Measurements from ENCODE around the gene IRF2. TPM values are rescaled to one million over a fixed set of nuclear protein-coding genes. Genes with fewer than 3 reads are reported as not detected.

Gene IRF2
- total RNA-seq, 2 donors from 2014 or later, result 48.1 to 61.7 TPM

- Mint-ChIP-seq H3K27ac (no peak overlapping the region), H3K27me3 (no peaks in the 10 kb centered on the region), H3K9me3 (no peaks in the 10 kb centered on the region), H3K36me3 (ENCODE audit: low read depth) (no peaks in the 10 kb centered on the region), H3K4me3 (no peak overlapping the region), H3K4me1 (peaks cover 4% of the 10 kb centered on the region)
- ATAC-seq (replicated peaks), result no peak
Measured at GRCh38 chr4:184485279-184485678, 10.9 kb upstream of the IRF2 start.

GRCh38 chr4:184481544-184481943, 7.2 kb upstream of the IRF2 start:
- no peak for ATAC-seq (replicated peaks)
- Mint-ChIP-seq H3K27me3 (no peaks in the 10 kb centered on the region), H3K4me3 (no peak overlapping the region), H3K4me1 (peaks cover 26% of the 10 kb centered on the region), H3K36me3 (ENCODE audit: low read depth) (peaks cover 12% of the 10 kb centered on the region), H3K27ac (no peak overlapping the region), H3K9me3 (no peaks in the 10 kb centered on the region)

GRCh38 chr4:184479516-184479950, 5.2 kb upstream of the IRF2 start:
- peaks cover 30% of the 10 kb centered on the region for H3K4me1 Mint-ChIP-seq
- no peaks in the 10 kb centered on the region for H3K9me3 Mint-ChIP-seq
- ATAC-seq (replicated peaks), result no peak
- H3K27me3 Mint-ChIP-seq, result no peaks in the 10 kb centered on the region
- no peak overlapping the region for H3K27ac Mint-ChIP-seq
- H3K36me3 Mint-ChIP-seq (ENCODE audit: low read depth), result peaks cover 32% of the 10 kb centered on the region
- H3K4me3 Mint-ChIP-seq, result no peak overlapping the region

GRCh38 chr4:184477201-184477999, 3.0 kb upstream of the IRF2 start:
- peaks cover 26% of the 10 kb centered on the region for H3K4me1 Mint-ChIP-seq
- H3K4me3 Mint-ChIP-seq, result peak overlapping the region; percentile 96
- H3K36me3 Mint-ChIP-seq (ENCODE audit: low read depth), result peaks cover 44% of the 10 kb centered on the region
- no peaks in the 10 kb centered on the region for H3K27me3 Mint-ChIP-seq
- peak overlapping the region; percentile 98 for H3K27ac Mint-ChIP-seq
- no peaks in the 10 kb centered on the region for H3K9me3 Mint-ChIP-seq
- no peak for ATAC-seq (replicated peaks)

GRCh38 chr4:184476695-184477094, 2.3 kb upstream of the IRF2 start:
- H3K9me3 Mint-ChIP-seq, result no peaks in the 10 kb centered on the region
- H3K36me3 Mint-ChIP-seq (ENCODE audit: low read depth), result peaks cover 51% of the 10 kb centered on the region
- H3K4me3 Mint-ChIP-seq, result peak overlapping the region; percentile 96
- H3K27me3 Mint-ChIP-seq, result no peaks in the 10 kb centered on the region
- peaks cover 32% of the 10 kb centered on the region for H3K4me1 Mint-ChIP-seq
- peak overlapping the region; percentile 98 for H3K27ac Mint-ChIP-seq
- no peak for ATAC-seq (replicated peaks)

- Mint-ChIP-seq H3K27me3 (no peaks in the 10 kb centered on the region), H3K4me3 (peak overlapping the region; percentile 96), H3K4me1 (peaks cover 32% of the 10 kb centered on the region), H3K36me3 (ENCODE audit: low read depth) (peaks cover 51% of the 10 kb centered on the region), H3K27ac (peak overlapping the region; percentile 98), H3K9me3 (no peaks in the 10 kb centered on the region)
- ATAC-seq (replicated peaks), result no peak
Measured at GRCh38 chr4:184475498-184475897, 1.1 kb upstream of the IRF2 start.

GRCh38 chr4:184475096-184475461, 729 bp upstream of the IRF2 start:
- Mint-ChIP-seq H3K36me3 (ENCODE audit: low read depth) (peaks cover 51% of the 10 kb centered on the region), H3K4me1 (peaks cover 32% of the 10 kb centered on the region), H3K27me3 (no peaks in the 10 kb centered on the region), H3K4me3 (peak overlapping the region; percentile 96), H3K9me3 (no peaks in the 10 kb centered on the region), H3K27ac (peak overlapping the region; percentile 98)
- peak; percentile 33 for ATAC-seq (replicated peaks)

GRCh38 chr4:184473499-184474262, 669 bp downstream of the IRF2 start:
- Mint-ChIP-seq H3K27ac (peak overlapping the region; percentile 98), H3K27me3 (no peaks in the 10 kb centered on the region), H3K4me3 (peak overlapping the region; percentile 96), H3K4me1 (peaks cover 31% of the 10 kb centered on the region), H3K36me3 (ENCODE audit: low read depth) (peaks cover 62% of the 10 kb centered on the region), H3K9me3 (no peaks in the 10 kb centered on the region)
- peak; percentile 17 for ATAC-seq (replicated peaks)

- peak; percentile 37 for ATAC-seq (replicated peaks)
- H3K4me1 Mint-ChIP-seq, result peaks cover 30% of the 10 kb centered on the region
- peaks cover 64% of the 10 kb centered on the region for H3K36me3 Mint-ChIP-seq (ENCODE audit: low read depth)
- peak overlapping the region; percentile 96 for H3K27ac Mint-ChIP-seq
- no peaks in the 10 kb centered on the region for H3K9me3 Mint-ChIP-seq
- peak overlapping the region; percentile 96 for H3K4me3 Mint-ChIP-seq
- H3K27me3 Mint-ChIP-seq, result no peaks in the 10 kb centered on the region
Measured at GRCh38 chr4:184472614-184473498, 1.5 kb downstream of the IRF2 start.

GRCh38 chr4:184471881-184472613, 2.3 kb downstream of the IRF2 start:
- Mint-ChIP-seq H3K9me3 (no peaks in the 10 kb centered on the region), H3K4me1 (peaks cover 30% of the 10 kb centered on the region), H3K36me3 (ENCODE audit: low read depth) (peaks cover 66% of the 10 kb centered on the region), H3K4me3 (peak overlapping the region; percentile 96), H3K27ac (peak overlapping the region; percentile 96), H3K27me3 (no peaks in the 10 kb centered on the region)
- peak; percentile 8 for ATAC-seq (replicated peaks)

- H3K4me3 Mint-ChIP-seq, result peak overlapping the region; percentile 96
- no peaks in the 10 kb centered on the region for H3K27me3 Mint-ChIP-seq
- H3K9me3 Mint-ChIP-seq, result no peaks in the 10 kb centered on the region
- no peak overlapping the region for H3K27ac Mint-ChIP-seq
- no peak for ATAC-seq (replicated peaks)
- peaks cover 62% of the 10 kb centered on the region for H3K36me3 Mint-ChIP-seq (ENCODE audit: low read depth)
- peaks cover 29% of the 10 kb centered on the region for H3K4me1 Mint-ChIP-seq
Measured at GRCh38 chr4:184470785-184471110, 3.6 kb downstream of the IRF2 start.

- peak; percentile 40 for ATAC-seq (replicated peaks)
- Mint-ChIP-seq H3K27me3 (no peaks in the 10 kb centered on the region), H3K9me3 (no peaks in the 10 kb centered on the region), H3K4me3 (no peak overlapping the region), H3K27ac (peak overlapping the region; percentile 29), H3K4me1 (peaks cover 39% of the 10 kb centered on the region), H3K36me3 (ENCODE audit: low read depth) (peaks cover 42% of the 10 kb centered on the region)
Measured at GRCh38 chr4:184466634-184467033, 7.7 kb downstream of the IRF2 start.

GRCh38 chr4:184464759-184465454, 9.4 kb downstream of the IRF2 start:
- Mint-ChIP-seq H3K4me3 (no peak overlapping the region), H3K27ac (no peak overlapping the region), H3K36me3 (ENCODE audit: low read depth) (peaks cover 40% of the 10 kb centered on the region), H3K9me3 (no peaks in the 10 kb centered on the region), H3K27me3 (no peaks in the 10 kb centered on the region), H3K4me1 (peaks cover 48% of the 10 kb centered on the region)
- no peak for ATAC-seq (replicated peaks)
